H9 (cell line): ENCODE data around the gene PTK6. TPM values are rescaled to one million over a fixed set of nuclear protein-coding genes. Genes with fewer than 3 reads are reported as not detected.

Experiments used
- DNase-seq: peaks from one replicate; pipeline ENCODE4 v3.0.0-alpha.2; 2017
- H2AFZ ChIP-seq: one replicate; pipeline ENCODE4 v1.6.1; 2013; ENCODE audit warnings: mild to moderate bottlenecking, low read length, control low read depth, moderate library complexity
- H2AK5ac ChIP-seq: 2 replicates; pipeline ENCODE4 v1.6.1; 2013; ENCODE audit warnings: low read length, control low read depth, mixed read lengths; ENCODE audit not compliant: insufficient read length
- H2BK120ac ChIP-seq: one replicate; pipeline ENCODE4 v1.6.1; 2013; ENCODE audit warnings: low read depth, mild to moderate bottlenecking, low read length, control low read depth, inconsistent platforms; ENCODE audit not compliant: poor library complexity, severe bottlenecking
- H2BK12ac ChIP-seq: 2 replicates; pipeline ENCODE4 v1.6.1; 2013; ENCODE audit warnings: low read length, control low read depth, mixed read lengths, low read depth; ENCODE audit not compliant: insufficient read length
- H2BK15ac ChIP-seq: 2 replicates; pipeline ENCODE4 v1.6.1; 2013; ENCODE audit warnings: low read depth, low read length, control low read depth
- H2BK20ac ChIP-seq: one replicate; pipeline ENCODE4 v1.6.1; 2013; ENCODE audit warnings: low read depth, mild to moderate bottlenecking, low read length, control low read depth, inconsistent platforms; ENCODE audit not compliant: poor library complexity, severe bottlenecking
- H2BK5ac ChIP-seq: 2 replicates; pipeline ENCODE4 v1.6.1; 2013; ENCODE audit warnings: low read length, control low read depth, mixed read lengths; ENCODE audit not compliant: insufficient read length
- H3K14ac ChIP-seq: 2 replicates; pipeline ENCODE4 v1.6.1; 2013; ENCODE audit warnings: low read length, control low read depth; ENCODE audit not compliant: insufficient read depth
- H3K18ac ChIP-seq: 2 replicates; pipeline ENCODE4 v1.6.1; 2013; ENCODE audit warnings: low read depth, mild to moderate bottlenecking, mixed read lengths, low read length, control low read depth; ENCODE audit not compliant: insufficient read length
- H3K23ac ChIP-seq: 2 replicates; pipeline ENCODE4 v1.6.1; 2013; ENCODE audit warnings: low read length, control low read depth, mixed read lengths, low read depth; ENCODE audit not compliant: insufficient read length
- H3K23me2 ChIP-seq: 2 replicates; pipeline ENCODE4 v1.6.1; 2013; ENCODE audit warnings: low read depth, mild to moderate bottlenecking, mixed read lengths, low read length, control low read depth; ENCODE audit not compliant: insufficient read length, poor library complexity, severe bottlenecking
- H3K27ac ChIP-seq: 2 replicates; pipeline ENCODE4 v1.5.1; 2013; ENCODE audit warnings: low read length, control low read depth, mixed read lengths, low read depth; ENCODE audit not compliant: insufficient read length
- H3K27me3 ChIP-seq: 2 replicates; pipeline ENCODE4 v1.6.1; 2013; ENCODE audit warnings: low read length, control low read depth, inconsistent platforms; ENCODE audit not compliant: insufficient read depth
- H3K4ac ChIP-seq: 2 replicates; pipeline ENCODE4 v1.6.1; 2013; ENCODE audit warnings: low read depth, mild to moderate bottlenecking, control low read depth, inconsistent platforms, low read length, moderate library complexity
- H3K4me1 ChIP-seq: 2 replicates; pipeline ENCODE4 v1.6.1; 2013; ENCODE audit warnings: low read length, control low read depth, inconsistent platforms; ENCODE audit not compliant: insufficient read depth
- H3K4me2 ChIP-seq: 2 replicates; pipeline ENCODE4 v1.6.1; 2013; ENCODE audit warnings: low read length, control low read depth, mixed read lengths; ENCODE audit not compliant: insufficient read length, insufficient read depth
- H3K56ac ChIP-seq: 2 replicates; pipeline ENCODE4 v1.6.1; 2013; ENCODE audit warnings: low read depth, mild to moderate bottlenecking, mixed read lengths, low read length, control low read depth; ENCODE audit not compliant: insufficient read length
- H3K79me1 ChIP-seq: 2 replicates; pipeline ENCODE4 v1.6.1; 2013; ENCODE audit warnings: low read depth, mild to moderate bottlenecking, moderate library complexity, low read length, control low read depth, inconsistent platforms; ENCODE audit not compliant: insufficient read depth, poor library complexity, severe bottlenecking
- H3K79me2 ChIP-seq: 2 replicates; pipeline ENCODE4 v1.6.1; 2013; ENCODE audit warnings: low read length, control low read depth, inconsistent platforms; ENCODE audit not compliant: insufficient read depth
- H3K9ac ChIP-seq: 2 replicates; pipeline ENCODE4 v1.6.1; 2013; ENCODE audit warnings: low read length, control low read depth, mixed read lengths; ENCODE audit not compliant: insufficient read length; ENCODE audit errors: extremely low read depth
- H3K9me3 ChIP-seq: one replicate; pipeline ENCODE4 v1.6.1; 2013; ENCODE audit warnings: low read depth, low read length, inconsistent platforms; ENCODE audit not compliant: control insufficient read depth
- H3T11ph ChIP-seq: one replicate; pipeline ENCODE4 v1.6.1; 2013; ENCODE audit warnings: mild to moderate bottlenecking, low read length, control low read depth, inconsistent platforms
- H4K20me1 ChIP-seq: one replicate; pipeline ENCODE4 v1.6.1; 2013; ENCODE audit not compliant: control insufficient read depth, insufficient read length, insufficient read depth
- H4K5ac ChIP-seq: 2 replicates; pipeline ENCODE4 v1.6.1; 2013; ENCODE audit warnings: low read depth, mild to moderate bottlenecking, mixed read lengths, low read length, control low read depth; ENCODE audit not compliant: insufficient read length
- H4K8ac ChIP-seq: replicated peaks from 2 replicates; pipeline ENCODE4 v1.6.1; 2013; ENCODE audit warnings: low read length, control low read depth, mixed read lengths, low read depth; ENCODE audit not compliant: insufficient read length
- H4K91ac ChIP-seq: 2 replicates; pipeline ENCODE4 v1.6.1; 2013; ENCODE audit warnings: low read depth, mild to moderate bottlenecking, moderate library complexity, mixed read lengths, low read length, control low read depth; ENCODE audit not compliant: insufficient read length
- H3K27ac Mint-ChIP-seq, 3 experiments: 2 replicates in 2 of 3; 3 replicates in 1 of 3; pipeline ENCODE4 v1.8.0; 2020 to 2021; ENCODE audit warnings: mixed read lengths in 3 of 3, mild to moderate bottlenecking in 1 of 3, moderate library complexity in 1 of 3
- H3K27me3 Mint-ChIP-seq: 2 replicates; pipeline ENCODE4 v1.8.0; 2021; ENCODE audit warnings: low read depth, mild to moderate bottlenecking, moderate library complexity, mixed read lengths
- H3K36me3 Mint-ChIP-seq, 3 experiments: 2 replicates in 2 of 3; 3 replicates in 1 of 3; pipeline ENCODE4 v1.8.0; 2020 to 2021; ENCODE audit warnings: low read depth in 3 of 3, mixed read lengths in 3 of 3; ENCODE audit not compliant: insufficient read depth in 1 of 3
- H3K4me1 Mint-ChIP-seq, 2 experiments: 2 replicates each; pipeline ENCODE4 v1.8.0; 2020; ENCODE audit warnings: mixed read lengths in 2 of 2
- H3K4me3 Mint-ChIP-seq, 2 experiments: 2 replicates in 1 of 2; 3 replicates in 1 of 2; pipeline ENCODE4 v1.8.0; 2020 to 2021; ENCODE audit warnings: mild to moderate bottlenecking in 2 of 2, mixed read lengths in 2 of 2, moderate library complexity in 1 of 2
- H3K9me3 Mint-ChIP-seq, 2 experiments: 2 replicates in 1 of 2; 3 replicates in 1 of 2; pipeline ENCODE4 v1.8.0; 2020; ENCODE audit warnings: mild to moderate bottlenecking in 2 of 2, mixed read lengths in 2 of 2, moderate library complexity in 1 of 2
- CTCF ChIP-seq: fragments of 200-600 bp; sonication (generic); conservative IDR thresholded peaks from 3 replicates; pipeline ENCODE4 v1.8.0; 2021; ENCODE audit warnings: antibody characterized with exemption, mild to moderate bottlenecking
- WGBS: extraction: QIAGEN DNeasy Blood & Tissue Kit; methylation state at CpG from one replicate; pipeline ENCODE4 v1.1.7; 2013; ENCODE audit warnings: missing lambda C conversion rate, low lambda C conversion rate, mixed read lengths; ENCODE audit not compliant: insufficient read length; ENCODE audit errors: extremely low coverage; 5-methylcytosine and 5-hydroxymethylcytosine counted together
- total RNA-seq: library from RNA; stranded (reverse); gene quantifications from 2 replicates; pipeline ENCODE4 v1.2.1, GENCODE V29; 2021

Gene PTK6
- total RNA-seq, 1 experiment from 2014 or later: 0.46 TPM

DNA sequence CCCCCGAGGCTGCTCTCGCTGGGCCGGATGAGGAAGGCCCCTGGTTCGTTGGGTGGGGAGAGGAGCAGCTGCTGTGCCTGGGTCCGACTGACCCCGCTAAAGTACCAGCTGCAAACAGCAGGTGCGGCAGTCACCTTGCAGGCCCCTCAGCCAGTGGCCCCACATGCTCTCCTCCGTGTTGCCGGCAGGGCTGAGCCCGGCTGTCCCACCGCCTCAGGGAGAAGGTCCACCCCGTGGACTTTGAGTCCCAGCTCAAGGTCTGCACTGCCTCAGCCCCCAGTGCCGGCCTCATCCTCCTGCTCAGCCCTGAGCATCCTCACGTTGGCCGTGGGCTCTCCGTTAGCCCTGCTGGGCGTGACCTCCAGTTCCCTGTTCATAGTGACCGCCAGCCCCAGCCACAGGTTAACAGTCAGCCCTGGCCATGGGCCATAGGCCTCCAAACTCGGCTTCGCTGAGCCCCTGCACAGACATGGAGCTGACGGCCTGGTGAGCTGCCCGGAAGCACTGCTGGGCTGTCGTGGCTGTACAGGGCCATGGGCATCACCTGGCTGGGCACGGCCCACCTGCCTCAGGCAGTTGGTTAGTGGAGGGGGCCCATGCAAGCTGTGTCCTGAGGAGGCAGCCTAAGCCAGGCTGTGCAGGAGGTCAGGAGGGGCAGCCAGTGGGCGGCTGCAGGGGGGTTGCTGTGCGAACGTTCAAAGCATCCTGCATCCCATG lies 7.2 kb upstream of the PTK6 start:
- no peaks in the 10 kb centered on the region for H3K9me3 Mint-ChIP-seq
- DNase-seq: no peak
- no peaks in the 10 kb centered on the region for H3K23me2 ChIP-seq
- no peak overlapping the region for H2BK20ac ChIP-seq
- H2AK5ac ChIP-seq: no peak overlapping the region
- no peak overlapping the region for H2BK12ac ChIP-seq
- H3K56ac ChIP-seq: no peak overlapping the region
- no peak overlapping the region for H2BK15ac ChIP-seq
- no peaks in the 10 kb centered on the region for H3K36me3 Mint-ChIP-seq
- H3K27me3 Mint-ChIP-seq: no peaks in the 10 kb centered on the region
- H4K8ac ChIP-seq: no peak overlapping the region
- no peak overlapping the region for H2BK120ac ChIP-seq
- no peaks in the 10 kb centered on the region; the same call in 1 of the 2 replicates for H3K4me1 ChIP-seq
- H3K4ac ChIP-seq: no peak overlapping the region
- H3K4me1 Mint-ChIP-seq: peaks cover 5 to 21% of the 10 kb centered on the region in 2 experiments
- H2AFZ ChIP-seq: no peak overlapping the region
- no peak overlapping the region for H3K9ac ChIP-seq
- H3K27ac Mint-ChIP-seq: no peak overlapping the region
- no peak overlapping the region for H4K91ac ChIP-seq
- no peak overlapping the region for H3K18ac ChIP-seq
- no peaks in the 10 kb centered on the region for H3K79me1 ChIP-seq
- H3K23ac ChIP-seq: no peak overlapping the region
- H2BK5ac ChIP-seq: no peak overlapping the region
- no peaks in the 10 kb centered on the region for H3K9me3 ChIP-seq
- no CpG with 5 or more reads among the region's 27 CpGs for WGBS
- no peaks in the 10 kb centered on the region for H3K27me3 ChIP-seq
- no peak overlapping the region for H3K4me2 ChIP-seq
- H4K20me1 ChIP-seq: peaks cover 3% of the 10 kb centered on the region
- no peak overlapping the region for H3K14ac ChIP-seq
- TF ChIP-seq CTCF: no peak
- no peak overlapping the region for H3K27ac ChIP-seq
- H3K4me3 Mint-ChIP-seq: no peak overlapping the region
- no peaks in the 10 kb centered on the region for H3K79me2 ChIP-seq
- no peak overlapping the region for H4K5ac ChIP-seq
- no peak overlapping the region for H3T11ph ChIP-seq
